Choroid plexus epithelial cell (primary cell): ENCODE data around the gene FRMD8.

ENCODE experiments used
- DNase-seq: peaks from one replicate; pipeline ENCODE4 v3.0.0-alpha.2; 2010; ENCODE audit warnings: low read depth
- H3K4me3 ChIP-seq: 2 replicates; pipeline ENCODE4 v1.5.1; 2011; ENCODE audit warnings: low read depth, mild to moderate bottlenecking, control low read depth, low read length, moderate library complexity
- TF ChIP-seq, protein P1 (sequence below): conservative IDR thresholded peaks from 2 replicates; pipeline ENCODE4 v1.5.1; 2011; ENCODE audit warnings: low read depth, mild to moderate bottlenecking, control low read depth, inconsistent platforms, low read length, moderate library complexity

The FRMD8 gene

GRCh38 chr11:65373839-65374580 is 12.4 kb upstream of the FRMD8 start:
- no peak for DNase-seq

DNA sequence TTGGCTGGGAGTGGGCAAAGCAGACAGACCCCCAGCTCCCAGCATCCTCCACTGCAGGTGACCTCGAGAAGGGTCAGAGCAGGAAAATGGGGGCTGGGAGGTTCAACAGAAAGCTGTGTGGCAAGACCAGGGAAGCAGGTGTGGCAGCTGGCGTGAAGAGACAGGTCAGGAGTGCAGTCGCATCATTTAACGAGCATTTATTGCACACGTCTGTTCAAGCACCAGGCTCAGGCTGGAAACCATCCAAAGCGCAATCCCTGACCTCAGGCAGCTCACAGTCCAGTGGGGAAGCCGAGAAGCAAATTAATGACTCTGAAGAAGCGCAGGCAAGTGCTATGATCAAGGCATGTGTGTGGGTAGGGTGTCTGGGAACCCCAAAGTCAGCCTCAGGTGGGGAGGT is 11.4 kb upstream of the FRMD8 start:
- H3K4me3 ChIP-seq = no peak overlapping the region
- DNase-seq = no peak
- TF ChIP-seq, protein P1, sequence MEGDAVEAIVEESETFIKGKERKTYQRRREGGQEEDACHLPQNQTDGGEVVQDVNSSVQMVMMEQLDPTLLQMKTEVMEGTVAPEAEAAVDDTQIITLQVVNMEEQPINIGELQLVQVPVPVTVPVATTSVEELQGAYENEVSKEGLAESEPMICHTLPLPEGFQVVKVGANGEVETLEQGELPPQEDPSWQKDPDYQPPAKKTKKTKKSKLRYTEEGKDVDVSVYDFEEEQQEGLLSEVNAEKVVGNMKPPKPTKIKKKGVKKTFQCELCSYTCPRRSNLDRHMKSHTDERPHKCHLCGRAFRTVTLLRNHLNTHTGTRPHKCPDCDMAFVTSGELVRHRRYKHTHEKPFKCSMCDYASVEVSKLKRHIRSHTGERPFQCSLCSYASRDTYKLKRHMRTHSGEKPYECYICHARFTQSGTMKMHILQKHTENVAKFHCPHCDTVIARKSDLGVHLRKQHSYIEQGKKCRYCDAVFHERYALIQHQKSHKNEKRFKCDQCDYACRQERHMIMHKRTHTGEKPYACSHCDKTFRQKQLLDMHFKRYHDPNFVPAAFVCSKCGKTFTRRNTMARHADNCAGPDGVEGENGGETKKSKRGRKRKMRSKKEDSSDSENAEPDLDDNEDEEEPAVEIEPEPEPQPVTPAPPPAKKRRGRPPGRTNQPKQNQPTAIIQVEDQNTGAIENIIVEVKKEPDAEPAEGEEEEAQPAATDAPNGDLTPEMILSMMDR = no peak

More at GRCh38 chr11:65373839-65374580, 12.4 kb upstream of the FRMD8 start:
- TF ChIP-seq, protein P1 = no peak
- no peak overlapping the region for H3K4me3 ChIP-seq

DNA sequence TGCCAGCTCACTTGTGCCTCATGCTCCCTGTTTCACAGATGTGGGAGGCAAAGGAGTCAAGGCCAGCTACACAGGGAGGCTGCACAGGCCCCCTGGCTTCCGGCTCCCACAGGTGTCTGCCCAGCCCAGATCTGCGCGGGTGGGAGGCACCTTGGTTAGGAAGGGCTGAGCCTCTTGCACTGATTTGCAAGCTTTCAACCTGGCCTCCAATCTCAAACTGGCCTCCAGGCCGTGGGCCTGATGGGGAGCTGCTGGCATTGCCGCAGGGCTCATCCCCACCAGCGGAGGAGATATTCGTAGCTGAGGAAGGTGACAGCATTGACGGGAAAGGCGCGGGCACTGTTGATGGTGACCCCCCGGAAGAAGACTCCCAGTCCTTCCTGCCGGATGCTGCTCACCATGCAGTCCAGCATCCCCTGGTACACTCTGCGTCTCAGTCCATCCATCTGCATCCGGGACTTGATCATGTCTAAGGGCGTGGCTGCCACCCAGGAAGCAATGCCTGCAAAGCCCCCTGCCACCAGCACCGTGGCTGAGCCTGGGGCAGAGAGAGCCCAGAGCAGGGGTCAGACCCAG is 10.2 kb upstream of the FRMD8 start:
- no peak overlapping the region for H3K4me3 ChIP-seq
- TF ChIP-seq, protein P1 = no peak
- no peak for DNase-seq

- no peak for DNase-seq
- TF ChIP-seq, protein P1 = no peak
- no peak overlapping the region for H3K4me3 ChIP-seq
Observed at GRCh38 chr11:65377036-65377435, 9.4 kb upstream of the FRMD8 start.

GRCh38 chr11:65377777-65378176 is 8.7 kb upstream of the FRMD8 start:
- TF ChIP-seq, protein P1 = no peak
- DNase-seq = no peak
- no peak overlapping the region for H3K4me3 ChIP-seq

DNA sequence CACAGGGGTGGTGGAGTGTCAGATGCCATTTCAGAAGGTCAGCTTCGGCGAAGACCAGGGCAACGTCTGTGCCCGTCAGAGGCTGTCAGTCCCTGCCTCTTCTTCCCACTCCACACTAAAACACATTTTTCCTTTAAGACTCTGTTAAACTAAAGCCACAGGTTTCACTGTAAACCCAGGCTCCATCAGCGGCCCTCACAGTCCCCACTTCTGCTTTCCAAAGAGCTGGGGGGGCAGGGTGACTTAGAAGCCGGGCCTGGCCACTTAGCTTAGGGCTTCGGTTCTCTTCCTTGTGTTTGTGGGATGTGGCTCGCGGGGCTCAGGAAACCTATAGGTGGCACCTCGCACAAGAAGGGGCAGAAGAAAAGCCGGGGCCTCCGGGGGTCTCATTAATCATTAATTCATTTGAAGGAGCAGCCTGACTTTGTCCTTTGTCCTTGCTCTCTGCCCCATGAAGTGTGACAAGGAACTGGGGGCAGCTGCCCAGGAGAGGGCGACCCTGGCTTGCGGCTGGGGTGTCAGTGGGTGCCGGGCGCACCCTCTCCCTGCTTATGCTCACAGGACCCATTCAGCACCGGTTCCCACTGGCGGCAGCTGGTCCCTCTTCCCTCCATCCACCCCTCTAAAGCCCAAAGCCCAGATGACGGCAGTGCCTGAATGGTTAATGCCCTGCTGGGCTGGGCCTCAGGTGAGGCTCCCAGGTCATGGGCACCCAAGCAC is 8.1 kb upstream of the FRMD8 start:
- H3K4me3 ChIP-seq = no peak overlapping the region
- no peak for DNase-seq
- TF ChIP-seq, protein P1 = no peak
